DMS79 (cell line): Measurements from ENCODE around the gene HMX1.

Experiments
- DNase-seq: peaks from one replicate; lab custom pipeline; 2025; lab: John Stamatoyannopoulos, UW

Gene HMX1

GRCh38 chr4:8818063-8818881 is 53.4 kb downstream of the HMX1 start:
- no peak for DNase-seq

GRCh38 chr4:8817813-8818062 is 53.9 kb downstream of the HMX1 start:
- no peak for DNase-seq

- no peak for DNase-seq
Observed at GRCh38 chr4:8817096-8817812, 54.4 kb downstream of the HMX1 start.
